ENCODE results near the gene ART5. TPM values are rescaled to one million over a fixed set of nuclear protein-coding genes. Genes with fewer than 3 reads are reported as not detected.
"Not testable (repeated sequence)": the region's sequence is repeated elsewhere in the genome, so short reads cannot be mapped to it uniquely, and the experiment has no call there.

Gene ART5
- total RNA-seq, 2 donors from 2014 or later = not detected

GRCh38 chr11:3643102-3643546 is 1.3 kb upstream of the ART5 start:
- H3K27ac Mint-ChIP-seq; H3K36me3 Mint-ChIP-seq; ATAC-seq; H3K4me3 Mint-ChIP-seq; DNase-seq (ENCODE audit: low spot score); H3K9me3 Mint-ChIP-seq: not testable (repeated sequence)
- H3K27me3 Mint-ChIP-seq = peaks cover 20 to 23% of the 10 kb centered on the region in 2 donors
- H3K4me1 Mint-ChIP-seq (ENCODE audit: low read depth in 2 of 2) = peaks cover 0 to 11% of the 10 kb centered on the region in 2 donors

GRCh38 chr11:3642071-3642951 is 519 bp upstream of the ART5 start:
- peaks cover 0 to 11% of the 10 kb centered on the region in 2 donors for H3K4me1 Mint-ChIP-seq (ENCODE audit: low read depth in 2 of 2)
- H3K27ac Mint-ChIP-seq = no peak overlapping the region
- peak; percentile 64 for DNase-seq (ENCODE audit: low spot score)
- H3K27me3 Mint-ChIP-seq = peaks cover 18 to 20% of the 10 kb centered on the region in 2 donors
- H3K9me3 Mint-ChIP-seq = no peaks in the 10 kb centered on the region
- H3K36me3 Mint-ChIP-seq = no peaks in the 10 kb centered on the region
- peak overlapping the region; percentile 59 for H3K4me3 Mint-ChIP-seq
- ATAC-seq = peak; percentile 78 to 89

GRCh38 chr11:3641191-3641590 is 601 bp downstream of the ART5 start:
- DNase-seq (ENCODE audit: low spot score) = no peak
- peaks cover 15 to 20% of the 10 kb centered on the region in 2 donors for H3K27me3 Mint-ChIP-seq
- no peaks in the 10 kb centered on the region for H3K9me3 Mint-ChIP-seq
- H3K36me3 Mint-ChIP-seq = no peaks in the 10 kb centered on the region
- H3K27ac Mint-ChIP-seq = peak overlapping the region in 1 of 2 donors; percentile 51
- no peak for ATAC-seq
- peak overlapping the region; percentile 80 for H3K4me3 Mint-ChIP-seq
- H3K4me1 Mint-ChIP-seq (ENCODE audit: low read depth in 2 of 2) = peaks cover 0 to 11% of the 10 kb centered on the region in 2 donors

- H3K4me1 Mint-ChIP-seq (ENCODE audit: low read depth in 2 of 2) = peaks cover 0 to 11% of the 10 kb centered on the region in 2 donors
- no peaks in the 10 kb centered on the region for H3K36me3 Mint-ChIP-seq
- ATAC-seq = no peak
- H3K9me3 Mint-ChIP-seq = no peaks in the 10 kb centered on the region
- peaks cover 6 to 14% of the 10 kb centered on the region in 2 donors for H3K27me3 Mint-ChIP-seq
- no peak overlapping the region for H3K4me3 Mint-ChIP-seq
- no peak for DNase-seq (ENCODE audit: low spot score)
- no peak overlapping the region for H3K27ac Mint-ChIP-seq
Observed at GRCh38 chr11:3639841-3640240, 2.0 kb downstream of the ART5 start.

- DNase-seq (ENCODE audit: low spot score) = no peak
- Mint-ChIP-seq H3K4me3 (no peak overlapping the region), H3K27me3 (peaks cover 0 to 14% of the 10 kb centered on the region in 2 donors), H3K36me3 (no peaks in the 10 kb centered on the region), H3K4me1 (ENCODE audit: low read depth in 2 of 2) (peaks cover 0 to 8% of the 10 kb centered on the region in 2 donors), H3K9me3 (no peaks in the 10 kb centered on the region), H3K27ac (no peak overlapping the region)
- no peak for ATAC-seq
Observed at GRCh38 chr11:3638513-3638912, 3.3 kb downstream of the ART5 start.

- H3K4me1 Mint-ChIP-seq (ENCODE audit: low read depth in 2 of 2) = peaks cover 0 to 4% of the 10 kb centered on the region in 2 donors
- peaks cover 0 to 14% of the 10 kb centered on the region in 2 donors for H3K27me3 Mint-ChIP-seq
- ATAC-seq (no peak), DNase-seq (ENCODE audit: low spot score) (no peak)
- H3K36me3 Mint-ChIP-seq = no peaks in the 10 kb centered on the region
- no peak overlapping the region for H3K4me3 Mint-ChIP-seq
- H3K27ac Mint-ChIP-seq = no peak overlapping the region
- H3K9me3 Mint-ChIP-seq = no peaks in the 10 kb centered on the region
Observed at GRCh38 chr11:3637201-3637600, 4.6 kb downstream of the ART5 start.

- Mint-ChIP-seq H3K4me1 (ENCODE audit: low read depth in 2 of 2) (no peaks in the 10 kb centered on the region), H3K36me3 (no peaks in the 10 kb centered on the region), H3K9me3 (no peaks in the 10 kb centered on the region), H3K27ac (no peak overlapping the region), H3K27me3 (peaks cover 0 to 8% of the 10 kb centered on the region in 2 donors), H3K4me3 (no peak overlapping the region)
- DNase-seq (ENCODE audit: low spot score) = no peak
- no peak for ATAC-seq
Observed at GRCh38 chr11:3635641-3636375, 6.0 kb downstream of the ART5 start.

GRCh38 chr11:3632070-3632660 is 9.6 kb downstream of the ART5 start:
- DNase-seq (ENCODE audit: low spot score) = no peak
- no peak for ATAC-seq
- no peak overlapping the region for H3K27ac Mint-ChIP-seq
- H3K4me1 Mint-ChIP-seq (ENCODE audit: low read depth in 2 of 2) = no peaks in the 10 kb centered on the region
- peaks cover 0 to 8% of the 10 kb centered on the region in 2 donors for H3K27me3 Mint-ChIP-seq
- H3K9me3 Mint-ChIP-seq = no peaks in the 10 kb centered on the region
- H3K36me3 Mint-ChIP-seq = no peaks in the 10 kb centered on the region
- H3K4me3 Mint-ChIP-seq = no peak overlapping the region

- H3K4me1 Mint-ChIP-seq (ENCODE audit: low read depth in 2 of 2) = peaks cover 3 to 5% of the 10 kb centered on the region in 2 donors
- no peaks in the 10 kb centered on the region for H3K36me3 Mint-ChIP-seq
- no peak overlapping the region for H3K27ac Mint-ChIP-seq
- no peak overlapping the region for H3K4me3 Mint-ChIP-seq
- no peaks in the 10 kb centered on the region for H3K9me3 Mint-ChIP-seq
- DNase-seq (ENCODE audit: low spot score) (no peak), ATAC-seq (no peak)
- peaks cover 5 to 8% of the 10 kb centered on the region in 2 donors for H3K27me3 Mint-ChIP-seq
Observed at GRCh38 chr11:3631331-3631730, 10.5 kb downstream of the ART5 start.

GRCh38 chr11:3627291-3627690 is 14.5 kb downstream of the ART5 start:
- Mint-ChIP-seq H3K4me1 (ENCODE audit: low read depth in 2 of 2) (peaks cover 5% of the 10 kb centered on the region in 2 donors), H3K27ac (no peak overlapping the region), H3K36me3 (no peaks in the 10 kb centered on the region), H3K9me3 (no peaks in the 10 kb centered on the region), H3K27me3 (peaks cover 0 to 5% of the 10 kb centered on the region in 2 donors), H3K4me3 (no peak overlapping the region)
- DNase-seq (ENCODE audit: low spot score) = no peak
- ATAC-seq = no peak

- H3K27ac Mint-ChIP-seq = no peak overlapping the region
Observed at GRCh38 chr11:3626250-3626960, 15.4 kb downstream of the ART5 start.

GRCh38 chr11:3623767-3624458 is 17.9 kb downstream of the ART5 start:
- no peak for DNase-seq (ENCODE audit: low spot score)
- H3K9me3 Mint-ChIP-seq = no peaks in the 10 kb centered on the region
- no peak overlapping the region for H3K27ac Mint-ChIP-seq
- no peaks in the 10 kb centered on the region for H3K36me3 Mint-ChIP-seq
- no peak overlapping the region for H3K4me3 Mint-ChIP-seq
- H3K27me3 Mint-ChIP-seq = peaks cover 0 to 9% of the 10 kb centered on the region in 2 donors
- no peak for ATAC-seq
- H3K4me1 Mint-ChIP-seq (ENCODE audit: low read depth in 2 of 2) = peaks cover 5% of the 10 kb centered on the region in 2 donors

More at GRCh38 chr11:3626250-3626960, 15.4 kb downstream of the ART5 start:
- Mint-ChIP-seq H3K9me3 (no peaks in the 10 kb centered on the region), H3K4me1 (ENCODE audit: low read depth in 2 of 2) (peaks cover 5% of the 10 kb centered on the region in 2 donors), H3K27me3 (peaks cover 0 to 9% of the 10 kb centered on the region in 2 donors), H3K4me3 (no peak overlapping the region), H3K36me3 (no peaks in the 10 kb centered on the region)
- ATAC-seq (peak in 1 of 2 donors; percentile 27), DNase-seq (ENCODE audit: low spot score) (no peak)

- Mint-ChIP-seq H3K9me3 (no peaks in the 10 kb centered on the region), H3K27me3 (peaks cover 0 to 9% of the 10 kb centered on the region in 2 donors), H3K4me3 (no peak overlapping the region), H3K4me1 (ENCODE audit: low read depth in 2 of 2) (peaks cover 5% of the 10 kb centered on the region in 2 donors), H3K36me3 (no peaks in the 10 kb centered on the region), H3K27ac (no peak overlapping the region)
- no peak for DNase-seq (ENCODE audit: low spot score)
- ATAC-seq = no peak
Observed at GRCh38 chr11:3623121-3623520, 18.7 kb downstream of the ART5 start.
